ENCODE results near the gene LYRM2. TPM values are rescaled to one million over a fixed set of nuclear protein-coding genes. Genes with fewer than 3 reads are reported as not detected.

The LYRM2 gene
- total and polyA plus RNA-seq, 5 donors = 25.9 to 48.7 (median 38.2) TPM

- no peaks in the 10 kb centered on the region for H3K27me3 ChIP-seq (ENCODE audit: control insufficient read depth, insufficient read depth)
- intact Hi-C loops (cut with DNase I) = no loop called here
- H3K27ac ChIP-seq (ENCODE audit: low read length) = no peak overlapping the region
- whole genome bisulfite sequencing = 67% methylated on average over 4 of the region's 4 CpGs
- no peaks in the 10 kb centered on the region for H3K9me3 ChIP-seq (ENCODE audit: control insufficient read depth, low read length)
- DNase-seq = no peak
- peaks cover 7% of the 10 kb centered on the region for H3K4me1 ChIP-seq (ENCODE audit: control insufficient read depth, insufficient read depth, low read length)
- no peak overlapping the region for H3K4me3 ChIP-seq (ENCODE audit: low read length)
- peak in 1 of 2 donors; percentile 33 for ATAC-seq
These were observed 112.6 kb downstream of the LYRM2 start for GRCh38 chr6:89525786-89526562.

- no peak for DNase-seq
- WGBS = 61% methylated on average over 2 of the region's 2 CpGs
- H3K27me3 ChIP-seq (ENCODE audit: control insufficient read depth, insufficient read depth) = no peaks in the 10 kb centered on the region
- no peak overlapping the region for H3K4me3 ChIP-seq (ENCODE audit: low read length)
- H3K4me1 ChIP-seq (ENCODE audit: control insufficient read depth, insufficient read depth, low read length) = peaks cover 7% of the 10 kb centered on the region
- no peak for ATAC-seq
- H3K27ac ChIP-seq (ENCODE audit: low read length) = no peak overlapping the region
- no peaks in the 10 kb centered on the region for H3K9me3 ChIP-seq (ENCODE audit: control insufficient read depth, low read length)
- intact Hi-C loops (cut with DNase I) = no loop called here
These were observed 115.8 kb downstream of the LYRM2 start for GRCh38 chr6:89522778-89523177.

- ATAC-seq (no peak), DNase-seq (no peak)
- intact Hi-C loops (cut with DNase I) = no loop called here
- Histone ChIP-seq H3K27ac (ENCODE audit: low read length) (no peak overlapping the region), H3K27me3 (ENCODE audit: control insufficient read depth, insufficient read depth) (no peaks in the 10 kb centered on the region), H3K9me3 (ENCODE audit: control insufficient read depth, low read length) (no peaks in the 10 kb centered on the region), H3K4me3 (ENCODE audit: low read length) (no peak overlapping the region), H3K4me1 (ENCODE audit: control insufficient read depth, insufficient read depth, low read length) (peaks cover 3% of the 10 kb centered on the region)
These were observed 117.8 kb downstream of the LYRM2 start for GRCh38 chr6:89520736-89521135.

GRCh38 chr6:89518352-89519055, 120.0 kb downstream of the LYRM2 start:
- DNase-seq (no peak), ATAC-seq (no peak)
- Histone ChIP-seq H3K4me3 (ENCODE audit: low read length) (no peak overlapping the region), H3K27ac (ENCODE audit: low read length) (no peak overlapping the region), H3K4me1 (ENCODE audit: control insufficient read depth, insufficient read depth, low read length) (peaks cover 3% of the 10 kb centered on the region), H3K27me3 (ENCODE audit: control insufficient read depth, insufficient read depth) (no peaks in the 10 kb centered on the region), H3K9me3 (ENCODE audit: control insufficient read depth, low read length) (no peaks in the 10 kb centered on the region)
- 97% methylated on average over 4 of the region's 4 CpGs for WGBS
- intact Hi-C loops (cut with DNase I) = no loop called here

Other genes starting within 250 kb of the LYRM2 start
- gene RRAGD, start 226.5 kb downstream of the LYRM2 start, total RNA-seq = 100 to 1,000 TPM in 3 of 4 donors, 10 to 100 TPM in 1; 92.2 to 154 (median 126) TPM
- gene RRAGD, start 226.5 kb downstream of the LYRM2 start, polyA plus RNA-seq = 57.2 TPM
- gene ANKRD6, start 205.6 kb downstream of the LYRM2 start, total RNA-seq = 10 to 100 TPM; 17.9 to 22.8 (median 21.0) TPM
- gene ANKRD6, start 205.6 kb downstream of the LYRM2 start, polyA plus RNA-seq = 6.7 TPM
- 10 to 100 TPM; 23.4 to 29.6 (median 24.8) TPM for gene MDN1, start 181.0 kb upstream of the LYRM2 start, total RNA-seq
- 15.4 TPM for gene MDN1, start 181.0 kb upstream of the LYRM2 start, polyA plus RNA-seq
- 10 to 100 TPM; 11.7 to 16.0 (median 15.1) TPM for gene CASP8AP2, start 191.1 kb upstream of the LYRM2 start, total RNA-seq
- 5.0 TPM for gene CASP8AP2, start 191.1 kb upstream of the LYRM2 start, polyA plus RNA-seq